HG02852 (cell line): ENCODE results near the gene KIAA0753.

ENCODE experiments used
- ATAC-seq: cut with Tn5 transposase; IDR thresholded peaks from one replicate; pipeline ENCODE4 v1.9.1; 2021; ENCODE audit warnings: mild to moderate bottlenecking, moderate library complexity; ENCODE audit not compliant: unreplicated experiment

KIAA0753 gene

DNA sequence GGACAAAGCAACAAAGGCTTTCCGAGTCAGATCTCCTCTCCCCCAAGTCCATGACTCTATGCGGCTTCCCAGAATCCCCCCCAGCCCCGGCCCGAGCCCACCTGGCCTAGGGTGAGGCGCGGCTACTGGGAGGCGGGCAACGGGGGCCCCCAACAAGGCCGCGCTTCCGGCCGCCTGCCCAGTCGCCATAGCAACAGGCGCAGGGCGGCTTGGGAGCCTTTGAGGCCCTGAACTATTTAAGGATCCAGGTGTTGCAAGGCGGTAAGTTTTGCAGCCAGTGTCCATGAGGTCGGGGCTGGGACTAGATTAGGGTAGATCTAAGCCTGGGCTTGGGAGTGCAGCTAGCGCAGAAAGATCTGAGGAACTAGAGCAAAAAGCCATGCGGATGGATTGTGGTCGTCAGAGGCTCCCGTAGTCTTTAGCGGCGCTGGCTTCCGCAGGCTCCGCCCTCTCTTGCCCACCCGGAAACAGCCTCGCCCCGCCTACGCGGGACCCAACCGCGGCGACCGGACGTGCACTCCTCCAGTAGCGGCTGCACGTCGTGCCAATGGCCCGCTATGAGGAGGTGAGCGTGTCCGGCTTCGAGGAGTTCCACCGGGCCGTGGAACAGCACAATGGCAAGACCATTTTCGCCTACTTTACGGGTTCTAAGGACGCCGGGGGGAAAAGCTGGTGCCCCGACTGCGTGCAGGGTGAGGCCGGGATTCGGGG lies at the start of gene KIAA0753, which contains the start of gene TXNDC17:
Gene KIAA0753 (minus strand): TSS at position 176 of the 711 bp plus-strand sequence. CDS start 5,608 bp downstream, outside the sequence.
Gene TXNDC17 (plus strand): TSS at position 525 of the 711 bp plus-strand sequence. CDS start 23 bp downstream, at position 548.
- peak; percentile 88 for ATAC-seq

DNA sequence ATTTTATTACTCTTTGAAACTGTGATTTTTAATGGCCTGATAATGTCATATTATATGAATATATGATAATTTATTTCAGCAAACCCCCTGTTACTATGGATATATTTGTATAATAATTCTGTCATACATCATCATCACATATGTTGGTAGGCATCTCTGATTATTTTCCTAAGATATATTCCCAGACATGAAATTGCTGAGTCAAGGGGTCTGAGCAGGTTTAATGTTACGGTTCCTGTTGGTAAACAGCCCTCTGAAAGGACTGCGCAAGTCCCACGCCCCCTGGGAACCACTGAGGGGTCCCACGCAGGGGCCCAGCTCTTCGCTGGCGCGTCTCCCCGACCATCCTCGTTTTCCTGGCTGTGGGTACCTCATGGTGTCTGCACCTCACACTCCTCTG lies 48.4 kb upstream of the KIAA0753 start:
- no peak for ATAC-seq

DNA sequence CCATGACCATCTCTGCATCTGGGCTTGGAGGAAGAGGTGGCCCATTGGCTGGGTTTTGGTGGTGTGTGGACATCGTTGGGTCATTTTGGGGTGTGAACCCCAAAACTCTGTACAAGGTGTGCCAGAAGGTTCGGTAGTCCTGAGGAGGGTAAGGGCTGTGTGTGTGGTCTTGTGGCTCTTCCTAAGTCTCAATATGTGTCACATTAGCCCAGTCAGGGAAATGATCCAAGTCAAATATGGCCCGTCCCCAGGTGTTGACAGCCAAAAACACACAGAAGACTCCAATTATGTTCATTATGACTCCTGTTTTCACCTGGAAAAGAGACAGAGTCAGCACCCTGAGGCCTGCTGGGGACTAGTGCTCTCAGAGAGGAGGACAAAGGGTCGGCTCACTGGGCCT lies 45.5 kb upstream of the KIAA0753 start:
- ATAC-seq = no peak

DNA sequence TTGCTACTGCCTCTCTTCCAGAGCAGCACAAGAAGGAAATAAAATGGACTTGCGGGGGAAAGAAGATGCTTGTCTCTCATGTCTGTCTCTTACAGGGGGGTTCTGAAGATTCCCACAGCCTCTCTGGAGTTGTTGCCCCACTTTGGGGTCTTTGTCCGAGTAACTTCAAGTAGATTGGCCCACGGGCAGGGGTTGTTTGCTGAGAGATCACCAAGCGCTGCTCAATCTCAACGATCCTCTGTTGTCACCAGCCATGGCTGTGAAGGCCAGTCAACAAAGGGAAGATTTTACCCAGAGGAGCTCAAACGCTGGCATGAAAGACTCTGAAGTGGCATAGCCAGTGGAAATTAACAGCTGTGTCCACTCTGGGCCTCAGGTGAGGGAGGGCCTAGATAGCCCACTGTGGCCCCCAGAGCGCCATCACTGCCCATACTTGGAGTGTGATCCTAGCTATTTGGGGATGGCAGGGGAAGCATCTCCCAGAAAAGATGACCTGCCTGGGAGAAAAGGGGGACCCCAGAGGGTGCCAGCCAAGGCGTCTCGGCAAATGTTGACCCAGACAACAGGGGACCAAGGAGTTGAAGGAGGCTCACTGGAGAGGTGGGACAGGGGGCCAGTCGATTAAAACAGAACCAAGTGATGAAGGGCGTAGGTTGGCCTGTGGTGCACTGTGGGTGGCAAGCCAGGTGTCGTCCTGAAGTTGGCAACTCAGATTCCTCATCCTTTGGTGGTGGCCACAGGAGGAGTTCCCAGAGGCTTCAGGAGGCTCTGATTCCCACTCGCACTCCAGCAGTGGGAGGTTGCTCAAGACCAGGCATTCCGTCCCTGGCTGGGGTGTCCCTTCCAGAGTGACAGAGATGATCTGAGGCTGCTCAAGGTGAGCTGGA lies 44.6 kb upstream of the KIAA0753 start:
- ATAC-seq = no peak

DNA sequence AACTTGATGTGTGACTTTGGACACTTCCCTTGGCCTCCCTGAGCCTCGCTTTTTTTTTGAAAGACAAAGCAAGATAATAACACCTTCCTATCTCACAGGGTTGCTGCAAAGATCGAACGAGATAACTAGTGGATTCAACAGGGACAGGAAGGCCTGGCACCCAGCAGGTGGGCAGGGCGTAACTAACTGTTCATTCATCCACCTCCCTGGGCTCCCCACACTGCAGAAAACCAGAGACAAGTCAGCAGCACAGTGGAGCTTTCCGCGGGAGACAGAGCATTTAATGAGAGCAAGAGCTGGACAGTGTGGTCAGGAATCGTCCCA lies 43.9 kb upstream of the KIAA0753 start:
- ATAC-seq = no peak

DNA sequence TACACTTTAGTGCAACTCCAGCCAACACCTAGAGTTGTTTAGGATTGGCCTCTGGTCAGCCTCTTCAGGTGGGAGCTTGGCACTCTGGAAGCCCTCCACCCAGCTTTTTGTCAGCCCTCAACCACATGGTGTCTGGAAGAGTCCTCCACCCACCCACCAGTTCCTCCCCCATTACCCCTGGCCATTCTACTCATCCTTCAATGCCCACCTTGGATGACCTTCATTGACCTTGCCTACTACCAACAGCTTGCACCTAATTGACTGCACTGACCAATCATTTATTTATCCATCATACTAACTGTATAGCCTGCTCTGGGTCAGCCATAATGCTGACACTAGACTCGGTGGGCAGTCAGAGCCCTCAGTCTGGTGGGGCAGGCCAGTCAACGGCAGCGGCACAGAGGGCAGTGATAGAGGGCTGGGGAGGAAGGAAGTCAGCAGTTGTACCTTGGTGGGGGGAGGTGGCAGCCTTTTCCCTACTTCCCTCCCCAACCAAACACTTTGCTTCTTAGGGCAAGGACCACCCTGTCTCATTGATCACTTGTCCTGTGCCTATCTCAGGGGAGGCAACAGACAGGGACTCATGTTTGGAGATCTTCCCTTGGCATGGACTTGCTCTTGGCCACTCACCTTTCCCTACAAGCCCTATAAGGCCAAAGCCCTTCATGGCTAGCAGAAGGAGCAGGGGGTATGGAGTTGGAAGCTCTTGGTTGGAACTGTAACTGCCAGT lies 43.4 kb upstream of the KIAA0753 start:
- ATAC-seq = no peak

DNA sequence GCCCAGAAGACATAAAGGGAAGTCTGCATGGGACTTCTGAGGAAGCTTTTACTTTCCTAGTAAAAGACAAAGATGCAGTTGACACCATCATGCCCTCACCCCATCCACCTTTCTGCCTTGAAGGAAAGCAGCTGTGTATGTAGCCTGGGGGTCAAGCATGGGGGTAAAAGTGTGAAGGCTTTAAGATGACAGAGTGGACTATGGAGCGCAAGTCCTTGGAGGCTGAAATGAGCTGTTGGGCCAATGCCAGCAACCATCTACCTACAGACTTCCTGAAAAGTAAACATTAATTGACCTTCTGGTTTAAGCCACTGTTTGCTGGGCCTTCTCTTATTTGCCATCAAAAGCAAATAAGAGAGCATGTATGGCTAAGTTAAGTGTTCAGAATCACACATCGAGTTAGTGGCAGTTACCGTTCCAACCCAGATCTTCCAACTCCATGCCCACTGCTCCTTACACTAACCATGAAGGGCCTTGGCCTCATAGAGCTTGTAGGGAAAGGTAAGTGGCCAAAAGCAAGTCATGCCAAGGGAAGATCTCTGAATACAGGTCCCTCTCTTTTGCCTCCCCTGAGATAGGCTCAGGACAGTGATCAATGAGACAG lies 42.7 kb upstream of the KIAA0753 start:
- no peak for ATAC-seq

DNA sequence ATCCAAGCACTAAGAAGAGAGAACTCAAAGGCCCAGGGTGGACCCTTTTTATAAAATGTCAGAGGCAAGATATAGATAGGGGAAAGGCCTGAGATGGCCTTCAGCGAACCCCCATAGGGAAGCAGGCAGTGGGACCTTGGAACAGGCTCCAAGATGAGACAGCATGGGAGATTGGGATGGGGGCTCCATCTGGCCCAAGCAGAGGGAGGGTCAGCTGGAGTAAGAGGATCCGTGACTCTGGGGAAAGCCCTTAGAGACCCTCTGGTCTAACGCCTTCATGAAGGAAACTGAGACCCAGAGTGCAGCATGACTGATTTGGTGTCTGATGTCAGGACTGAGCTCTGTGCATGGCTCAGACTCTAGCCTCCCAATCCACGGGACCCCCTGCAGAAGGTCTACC lies 41.8 kb upstream of the KIAA0753 start:
- ATAC-seq = no peak

DNA sequence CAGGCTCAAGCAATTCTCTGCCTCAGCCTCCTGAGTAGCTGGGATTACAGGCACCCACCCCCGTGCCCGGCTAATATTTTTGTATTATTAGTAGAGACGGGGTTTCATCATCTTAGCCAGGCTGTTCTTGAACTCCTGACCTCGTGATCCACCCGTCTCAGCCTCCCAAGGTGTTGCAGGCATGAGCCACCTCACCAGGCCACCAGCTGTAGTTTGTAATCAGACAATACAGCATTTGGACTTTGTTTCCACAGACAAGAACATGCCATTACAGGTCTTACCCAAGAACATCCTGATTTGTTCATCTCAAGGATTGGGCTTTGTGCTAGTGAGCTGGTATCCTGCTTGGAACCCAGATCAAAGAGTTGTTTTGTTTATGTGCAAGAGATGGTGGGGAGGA lies 41.2 kb upstream of the KIAA0753 start:
- ATAC-seq = no peak

DNA sequence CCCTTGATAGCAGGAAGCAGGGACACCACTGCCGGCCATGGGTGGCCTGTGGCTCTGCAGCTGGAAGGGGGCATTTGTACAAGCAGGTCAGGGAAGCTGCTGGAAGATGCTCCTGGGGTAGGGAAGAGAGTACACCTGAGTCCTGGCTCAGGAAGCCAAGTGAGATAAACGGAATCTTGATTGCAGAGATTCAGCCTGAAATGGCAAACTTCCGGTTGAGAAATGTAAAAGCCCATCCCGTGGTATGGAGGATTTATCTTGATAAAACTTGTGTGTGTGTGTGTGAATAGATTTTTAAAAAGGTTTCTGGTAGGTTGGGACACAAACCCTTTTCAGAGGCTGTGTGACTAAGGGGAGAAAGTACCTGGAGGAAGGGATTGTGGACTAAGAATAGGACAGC lies 40.7 kb upstream of the KIAA0753 start:
- no peak for ATAC-seq

DNA sequence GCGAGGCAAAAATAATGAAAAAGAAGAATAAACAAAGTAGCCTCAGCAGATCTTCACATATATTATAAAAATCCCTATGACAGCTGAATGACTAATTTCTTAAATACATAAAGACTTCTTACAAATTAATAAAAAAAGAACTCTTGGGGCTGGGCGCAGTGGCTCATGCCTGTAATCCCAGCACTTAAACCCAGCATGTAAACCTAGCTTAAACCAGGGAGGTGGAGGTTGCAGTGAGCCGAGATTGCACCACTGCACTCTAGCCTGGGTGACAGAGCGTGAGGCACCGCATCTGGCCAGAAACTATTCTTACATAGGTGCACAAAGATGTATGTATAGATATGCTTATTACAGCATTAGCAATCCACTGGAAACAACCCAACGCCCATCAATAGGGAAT lies 38.7 kb upstream of the KIAA0753 start:
- no peak for ATAC-seq

DNA sequence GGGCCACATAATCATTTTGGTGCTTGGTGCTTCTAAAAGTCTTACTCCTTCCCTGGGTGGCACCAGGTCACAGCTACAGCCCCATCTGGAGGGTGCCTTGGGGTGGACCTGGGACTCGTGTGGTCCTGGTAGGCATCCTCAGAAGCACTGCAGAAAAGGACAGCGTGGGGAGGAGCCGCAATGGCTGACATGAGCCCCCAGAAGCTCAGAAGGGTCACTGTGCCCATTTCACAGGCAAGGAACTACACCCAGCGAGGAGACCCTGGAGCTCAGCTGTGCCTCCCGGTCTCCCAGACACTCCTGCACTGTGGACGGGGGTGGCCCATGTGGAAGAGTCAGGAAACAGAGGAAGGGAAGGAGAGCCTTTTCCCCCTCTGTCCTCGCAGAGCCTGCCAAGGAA lies 37.4 kb upstream of the KIAA0753 start:
- ATAC-seq = no peak

DNA sequence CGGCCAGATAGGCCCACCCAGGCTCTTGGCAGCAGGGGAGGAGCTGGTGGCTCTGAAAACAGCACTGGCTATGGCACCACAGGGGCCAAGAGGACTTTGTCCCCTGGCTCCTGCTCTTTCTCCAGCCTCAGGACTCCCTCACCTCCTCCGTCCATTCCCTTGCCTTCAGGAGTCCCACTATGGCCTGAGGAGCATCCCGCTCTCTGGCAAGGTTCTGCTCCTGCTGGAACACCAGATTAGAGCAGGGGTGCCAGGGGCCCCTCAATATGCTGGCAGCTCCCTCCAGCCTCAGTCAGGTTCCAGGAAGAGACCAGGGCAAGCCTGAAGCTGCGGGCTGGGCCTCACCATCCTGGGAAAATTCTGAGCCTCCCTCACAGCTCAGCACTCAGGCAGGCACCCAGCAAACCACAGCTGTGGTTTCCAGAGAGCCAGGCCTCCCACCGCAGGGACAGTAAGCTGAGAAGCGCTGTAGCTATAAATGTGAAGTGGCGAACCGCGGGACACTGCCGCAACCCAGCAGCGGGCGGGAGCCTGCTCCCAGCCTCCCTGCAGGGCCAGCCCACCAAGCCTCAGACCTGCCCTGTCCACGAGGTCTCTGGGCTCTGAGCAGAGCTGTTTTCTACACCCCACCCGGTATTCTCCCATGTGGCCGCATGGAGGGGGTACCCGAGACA lies 36.8 kb upstream of the KIAA0753 start:
- no peak for ATAC-seq

DNA sequence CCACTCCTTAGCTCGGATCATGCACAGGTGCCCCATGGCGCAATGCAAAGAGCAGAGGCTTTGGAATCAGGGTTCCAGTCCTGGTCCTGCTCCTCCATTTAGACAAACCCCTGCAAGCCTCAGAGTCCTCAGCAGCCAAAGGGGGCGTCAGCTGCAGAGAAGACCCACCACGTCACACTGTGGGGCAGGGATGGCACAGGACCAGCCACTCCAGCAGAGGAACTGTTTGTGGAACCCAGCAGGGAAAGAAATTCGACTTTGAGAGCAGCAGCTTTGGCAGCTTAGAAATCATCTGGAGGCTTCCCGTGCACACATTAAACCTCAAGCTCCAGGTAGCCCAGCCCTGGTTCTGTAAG lies 36.3 kb upstream of the KIAA0753 start:
- ATAC-seq = no peak

DNA sequence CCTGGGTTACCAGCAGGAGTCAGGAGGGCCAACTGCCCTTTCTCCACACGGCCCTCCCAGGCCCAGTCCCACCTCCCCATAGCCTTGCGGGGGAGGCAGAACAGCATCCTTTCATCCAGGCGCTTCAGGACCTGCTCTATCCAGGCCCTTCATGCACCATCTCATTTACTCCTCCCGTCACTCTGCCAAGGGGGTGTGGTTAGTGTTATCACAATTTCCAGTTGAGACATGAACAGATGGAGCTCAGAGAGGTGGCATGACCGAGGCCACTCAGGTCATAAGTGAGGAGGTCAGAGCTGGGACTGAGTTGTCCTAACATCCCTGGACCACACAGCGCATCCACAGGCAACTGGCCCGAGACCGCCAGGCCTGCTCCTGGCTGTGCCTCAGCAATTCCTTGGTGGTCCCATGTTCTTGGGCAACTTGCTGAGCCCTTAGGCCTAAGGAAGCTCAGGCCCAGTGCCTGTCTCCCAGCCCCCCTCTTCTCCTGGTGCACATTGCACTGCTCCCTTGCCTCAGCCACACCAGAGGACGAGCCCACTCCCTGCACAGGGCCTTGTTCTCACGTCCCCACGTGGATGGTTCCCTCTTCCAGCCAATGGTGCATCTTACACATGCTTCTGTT lies 34.8 kb upstream of the KIAA0753 start:
- ATAC-seq = no peak

DNA sequence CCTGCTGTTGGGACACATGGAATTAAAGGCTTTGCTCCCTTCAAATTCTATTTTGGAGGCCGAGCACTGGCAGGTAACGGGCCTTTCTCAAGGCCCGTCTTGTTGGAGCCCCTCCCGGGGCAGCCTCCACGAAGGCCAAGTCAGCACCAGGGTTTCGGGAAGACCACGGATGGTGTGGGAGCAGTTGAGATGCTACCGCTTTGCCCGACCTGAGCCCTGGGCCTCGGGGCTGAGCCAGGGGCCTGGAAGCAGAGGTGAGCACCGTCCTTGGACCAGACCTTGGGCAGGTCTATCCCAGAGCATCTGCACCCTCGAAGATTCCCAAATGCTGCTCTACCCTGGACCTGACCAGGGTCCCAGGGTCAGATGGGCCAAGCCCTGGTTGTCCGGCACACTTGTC lies 34.1 kb upstream of the KIAA0753 start:
- ATAC-seq = no peak

DNA sequence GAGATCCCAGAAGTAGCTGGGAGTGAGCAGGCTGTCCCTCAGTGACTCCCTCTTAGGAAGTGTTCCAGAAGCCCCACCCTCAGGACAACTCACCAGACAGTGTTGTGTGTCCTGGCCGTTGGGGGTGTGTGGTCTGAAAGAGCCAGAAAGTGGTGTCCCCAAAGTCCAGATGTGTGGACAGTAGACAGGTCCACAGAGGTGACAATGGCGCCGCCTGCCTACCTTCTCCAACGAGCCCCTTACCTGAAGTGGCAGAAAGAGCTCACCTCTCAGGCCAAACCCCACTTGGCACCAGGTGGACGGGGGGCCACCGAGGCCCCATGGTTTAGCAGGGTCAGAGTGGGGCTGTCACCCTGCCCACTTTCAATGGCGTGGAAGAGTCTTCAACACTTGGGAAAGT lies 30.9 kb upstream of the KIAA0753 start:
- ATAC-seq = no peak

DNA sequence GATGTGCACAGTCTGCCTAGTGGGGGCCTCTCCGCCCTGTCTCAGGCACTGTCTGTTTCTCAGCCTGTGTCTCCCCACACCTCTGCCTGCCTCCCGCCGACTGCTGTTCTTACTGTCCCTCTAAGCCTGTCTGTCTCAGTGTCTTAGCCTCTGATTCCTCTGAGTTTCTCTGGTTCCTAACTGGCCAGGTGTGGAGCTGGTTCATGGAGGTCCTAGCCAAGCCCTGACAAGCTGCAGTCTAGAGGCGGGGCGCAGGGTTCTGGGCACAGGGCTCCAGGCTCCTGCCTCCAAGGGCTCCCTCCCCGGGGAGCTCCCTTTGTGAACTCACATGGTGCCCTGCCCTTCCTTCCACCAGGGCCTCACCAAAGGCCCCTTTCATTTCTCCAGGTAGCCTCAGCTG lies 30.5 kb upstream of the KIAA0753 start:
- ATAC-seq = no peak

DNA sequence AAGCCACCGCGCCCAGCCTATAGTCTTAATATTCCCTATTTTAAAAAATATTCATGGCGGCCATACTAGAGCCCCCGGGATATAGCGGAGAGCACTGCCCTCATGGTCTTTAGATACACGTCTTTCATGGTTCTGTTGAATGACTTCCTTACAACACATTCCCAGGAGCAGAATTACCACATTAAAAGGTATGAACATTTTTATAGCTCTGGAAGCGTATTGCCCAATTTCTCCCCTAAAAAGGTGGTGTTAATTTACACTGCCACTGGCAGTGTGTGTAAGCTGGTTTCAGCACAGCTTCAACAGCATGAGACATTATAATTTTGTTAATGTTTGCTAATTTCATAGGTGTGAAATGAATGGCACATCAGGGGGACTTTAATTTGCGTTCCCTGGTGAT lies 30.1 kb upstream of the KIAA0753 start:
- no peak for ATAC-seq

DNA sequence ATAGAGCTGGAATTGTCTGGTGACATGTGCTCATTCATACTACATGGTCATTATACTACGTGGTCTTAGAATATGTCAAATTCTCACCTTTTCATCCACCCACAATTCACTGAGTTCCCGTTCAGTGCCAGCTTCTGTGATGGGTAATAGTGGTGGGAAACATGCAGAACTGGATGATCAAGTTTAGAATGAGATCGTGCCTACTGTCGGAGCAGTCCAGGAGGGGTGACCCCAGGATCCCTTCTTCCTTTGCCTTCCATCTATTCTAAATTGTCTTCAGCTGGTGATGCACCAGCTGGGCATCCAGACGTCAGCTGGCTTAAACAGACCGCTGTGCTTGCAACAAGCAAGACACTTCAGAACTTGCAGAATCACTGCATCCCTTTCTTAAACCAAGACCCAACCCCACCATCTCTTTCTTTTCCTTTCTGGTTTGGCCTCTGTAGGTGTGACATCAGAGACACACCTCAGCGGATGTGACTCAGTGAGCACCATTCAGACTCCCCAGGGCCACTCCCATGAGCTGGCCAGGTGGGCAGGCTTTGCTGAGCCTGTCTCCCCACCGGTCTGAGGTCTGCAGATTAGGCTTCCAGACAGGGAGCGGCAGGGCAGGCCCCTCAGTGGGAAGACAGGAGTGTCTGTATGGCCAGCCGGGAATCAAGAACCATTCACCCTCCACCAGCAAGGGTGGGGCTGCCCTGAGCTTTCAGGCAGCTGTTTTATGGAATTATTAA lies 29.1 kb upstream of the KIAA0753 start:
- no peak for ATAC-seq
